Dedifferentiated amniotic fluid mesenchymal stem cell (primary cell): Measurements from ENCODE around the gene RBM22.

Experiments
- DNase-seq: peaks from one replicate; pipeline ENCODE4 v3.0.0-alpha.2; 2016; ENCODE audit errors: extremely low spot score

RBM22 gene

GRCh38 chr5:150651924-150652671, 48.8 kb downstream of the RBM22 start:
- no peak for DNase-seq

GRCh38 chr5:150651382-150651781, 49.5 kb downstream of the RBM22 start:
- DNase-seq = no peak

GRCh38 chr5:150650021-150651006, 50.5 kb downstream of the RBM22 start:
- DNase-seq = no peak

GRCh38 chr5:150649108-150650020, 51.5 kb downstream of the RBM22 start:
- DNase-seq = no peak

GRCh38 chr5:150648294-150649107, 52.4 kb downstream of the RBM22 start:
- no peak for DNase-seq

- DNase-seq = no peak
Observed at GRCh38 chr5:150647275-150648251, 53.3 kb downstream of the RBM22 start.

GRCh38 chr5:150645070-150645700, 55.7 kb downstream of the RBM22 start:
- DNase-seq = peak; percentile 69

GRCh38 chr5:150644514-150644913, 56.3 kb downstream of the RBM22 start:
- DNase-seq = no peak

- DNase-seq = no peak
Observed at GRCh38 chr5:150644058-150644457, 56.8 kb downstream of the RBM22 start.

- no peak for DNase-seq
Observed at GRCh38 chr5:150642991-150643710, 57.7 kb downstream of the RBM22 start.

- peak; percentile 80 for DNase-seq
Observed at GRCh38 chr5:150642567-150642927, 58.3 kb downstream of the RBM22 start.

- DNase-seq = no peak
Observed at GRCh38 chr5:150641824-150642566, 58.9 kb downstream of the RBM22 start.

- no peak for DNase-seq
Observed at GRCh38 chr5:150641006-150641570, 59.8 kb downstream of the RBM22 start.
